ENCODE data around the gene BHMT. TPM values are rescaled to one million over a fixed set of nuclear protein-coding genes. Genes with fewer than 3 reads are reported as not detected.

BHMT gene
- total RNA-seq, 1 donor from 2014 or later: not detected

- no peak for DNase-seq (ENCODE audit: extremely low spot score in 2 of 2)
- no peaks in the 10 kb centered on the region for H3K4me1 ChIP-seq
- no peak overlapping the region for H3K4me3 ChIP-seq
- intact Hi-C loops (cut with DNase I): no loop called here
- H3K36me3 ChIP-seq: no peaks in the 10 kb centered on the region
- TF ChIP-seq CTCF (IDR thresholded peaks at IDR 0.05) (no peak), POLR2AphosphoS5 (IDR thresholded peaks at IDR 0.05; ENCODE audit: insufficient read depth in 1 of 2, low read depth in 1 of 2) (no peak), POLR2A (IDR thresholded peaks at IDR 0.05) (no peak)
- no peaks in the 10 kb centered on the region for H3K27me3 ChIP-seq
- H3K27ac ChIP-seq: no peak overlapping the region
- no peaks in the 10 kb centered on the region for H3K9me3 ChIP-seq
Observed at GRCh38 chr5:79081779-79082178, 29.8 kb upstream of the BHMT start.

GRCh38 chr5:79086116-79086515 lies 25.5 kb upstream of the BHMT start:
- no peaks in the 10 kb centered on the region for H3K9me3 ChIP-seq
- no peak overlapping the region for H3K27ac ChIP-seq
- no peaks in the 10 kb centered on the region for H3K27me3 ChIP-seq
- H3K4me3 ChIP-seq: no peak overlapping the region
- intact Hi-C loops (cut with DNase I): no loop called here
- no peaks in the 10 kb centered on the region for H3K36me3 ChIP-seq
- H3K4me1 ChIP-seq: no peaks in the 10 kb centered on the region
- no peak for DNase-seq (ENCODE audit: extremely low spot score in 2 of 2)
- no peak for TF ChIP-seq POLR2A (IDR thresholded peaks at IDR 0.05)
- TF ChIP-seq POLR2AphosphoS5 (IDR thresholded peaks at IDR 0.05; ENCODE audit: insufficient read depth in 1 of 2, low read depth in 1 of 2): no peak
- no peak for TF ChIP-seq CTCF (IDR thresholded peaks at IDR 0.05)

GRCh38 chr5:79088507-79088906 lies 23.1 kb upstream of the BHMT start:
- TF ChIP-seq CTCF (IDR thresholded peaks at IDR 0.05) (no peak), POLR2AphosphoS5 (IDR thresholded peaks at IDR 0.05; ENCODE audit: insufficient read depth in 1 of 2, low read depth in 1 of 2) (no peak), POLR2A (IDR thresholded peaks at IDR 0.05) (no peak)
- intact Hi-C loops (cut with DNase I): no loop called here
- no peak overlapping the region for H3K27ac ChIP-seq
- no peaks in the 10 kb centered on the region for H3K4me1 ChIP-seq
- no peaks in the 10 kb centered on the region for H3K27me3 ChIP-seq
- DNase-seq (ENCODE audit: extremely low spot score in 2 of 2): no peak
- no peaks in the 10 kb centered on the region for H3K9me3 ChIP-seq
- H3K4me3 ChIP-seq: no peak overlapping the region
- no peaks in the 10 kb centered on the region for H3K36me3 ChIP-seq

DNA sequence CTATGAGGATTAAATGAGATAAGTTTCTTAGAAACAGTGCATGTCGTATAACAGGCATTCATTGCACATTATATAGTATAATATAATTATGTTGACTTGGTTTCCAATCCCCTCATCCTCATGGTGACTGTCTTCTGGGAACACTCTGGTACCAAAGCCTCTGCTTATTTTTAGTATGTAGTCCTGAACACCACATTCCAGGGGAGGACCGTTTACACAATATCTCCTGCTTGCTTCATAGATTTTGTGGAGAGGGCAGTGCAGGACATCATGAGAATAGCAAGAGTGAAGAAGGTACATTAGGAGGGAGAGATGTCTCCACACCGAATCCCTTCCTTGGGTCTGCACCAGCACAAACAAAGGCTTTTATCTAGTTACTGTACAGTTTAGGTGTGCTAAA lies 20.5 kb upstream of the BHMT start:
- H3K27me3 ChIP-seq: no peaks in the 10 kb centered on the region
- no peak overlapping the region for H3K27ac ChIP-seq
- DNase-seq (ENCODE audit: extremely low spot score in 2 of 2): no peak
- no peaks in the 10 kb centered on the region for H3K4me1 ChIP-seq
- no peaks in the 10 kb centered on the region for H3K36me3 ChIP-seq
- H3K9me3 ChIP-seq: no peaks in the 10 kb centered on the region
- no peak overlapping the region for H3K4me3 ChIP-seq
- intact Hi-C loops (cut with DNase I): no loop called here
- TF ChIP-seq POLR2A (IDR thresholded peaks at IDR 0.05): no peak

- TF ChIP-seq POLR2AphosphoS5 (IDR thresholded peaks at IDR 0.05; ENCODE audit: insufficient read depth in 1 of 2, low read depth in 1 of 2) (no peak), CTCF (IDR thresholded peaks at IDR 0.05) (no peak), POLR2A (IDR thresholded peaks at IDR 0.05) (no peak)
- Histone ChIP-seq H3K4me3 (no peak overlapping the region), H3K27me3 (no peaks in the 10 kb centered on the region), H3K27ac (no peak overlapping the region), H3K9me3 (no peaks in the 10 kb centered on the region), H3K36me3 (no peaks in the 10 kb centered on the region), H3K4me1 (no peaks in the 10 kb centered on the region)
- DNase-seq (ENCODE audit: extremely low spot score in 2 of 2): no peak
- intact Hi-C loops (cut with DNase I): no loop called here
Observed at GRCh38 chr5:79093762-79094161, 17.8 kb upstream of the BHMT start.

- DNase-seq (ENCODE audit: extremely low spot score in 2 of 2): no peak
- no peaks in the 10 kb centered on the region for H3K4me1 ChIP-seq
- H3K27ac ChIP-seq: no peak overlapping the region
- H3K27me3 ChIP-seq: no peaks in the 10 kb centered on the region
- no peak overlapping the region for H3K4me3 ChIP-seq
- no peaks in the 10 kb centered on the region for H3K9me3 ChIP-seq
- no peaks in the 10 kb centered on the region for H3K36me3 ChIP-seq
- TF ChIP-seq POLR2AphosphoS5 (IDR thresholded peaks at IDR 0.05; ENCODE audit: insufficient read depth in 1 of 2, low read depth in 1 of 2) (no peak), CTCF (IDR thresholded peaks at IDR 0.05) (no peak), POLR2A (IDR thresholded peaks at IDR 0.05) (no peak)
- intact Hi-C loops (cut with DNase I): no loop called here
Observed at GRCh38 chr5:79105868-79106267, 5.7 kb upstream of the BHMT start.
